GM12878 (cell line): Measurements from ENCODE around the gene RFWD3. TPM values are rescaled to one million over a fixed set of nuclear protein-coding genes. Genes with fewer than 3 reads are reported as not detected.

Experiments used
- ATAC-seq: fragments of 200-7000 bp; cut with Tn5 transposase; 3 replicates; pipeline ENCODE4 v1.9.1; 2020; ENCODE audit warnings: mild to moderate bottlenecking, moderate library complexity
- BruUV-seq: library from RNA; stranded (reverse); fragments of 400-500 nt; replicated peaks from 2 replicates; lab custom pipeline; 2021; lab: Mats Ljungman, UMichigan
- CTCF ChIA-PET: fragments of 300-600 bp; sonication (Branson Sonifier 250); formaldehyde crosslinking; extraction: SDS; loops from one replicate; lab custom pipeline; 2021; ENCODE audit warnings: inconsistent platforms; lab: Yijun Ruan, JAX
- POLR2A ChIA-PET: fragments of 350-600 bp; formaldehyde crosslinking; extraction: SDS; loops from one replicate; lab custom pipeline; 2021; ENCODE audit warnings: inconsistent platforms; lab: Charles Lee
- RAD21 ChIA-PET: fragments of 300-600 bp; sonication (Branson Sonifier 250); formaldehyde crosslinking; loops from one replicate; lab custom pipeline; 2023; ENCODE audit warnings: antibody characterized with exemption; ENCODE audit not compliant: unreplicated experiment; lab: Charles Lee
- SMC1A ChIA-PET: fragments of 300-600 bp; sonication (Branson Sonifier 250); formaldehyde crosslinking; loops from one replicate; lab custom pipeline; 2023; ENCODE audit not compliant: unreplicated experiment, uncharacterized antibody; lab: Charles Lee
- DNase-seq: peaks from one replicate; pipeline ENCODE4 v3.0.0-alpha.2; 2011; ENCODE audit warnings: low read depth, low spot score
- FAIRE-seq: peaks from 3 replicates; lab custom pipeline; 2011; peaks lifted over from hg19 to GRCh38; lab: Jason Lieb, UNC
- H2AFZ ChIP-seq: 2 replicates; pipeline ENCODE4 v1.6.0; 2011; ENCODE audit warnings: low read depth, low read length, control low read depth; ENCODE audit not compliant: control insufficient read depth
- H3K27ac ChIP-seq: 2 replicates; pipeline ENCODE4 v1.5.1; 2011; ENCODE audit warnings: control low read depth; ENCODE audit not compliant: control insufficient read depth, insufficient read depth
- H3K27me3 ChIP-seq, 2 experiments: replicated peaks in 1 of 2; 2 replicates each; pipeline versions ENCODE4 v1.6.0 to v1.6.1; 2011; ENCODE audit warnings: low read length in 1 of 2; ENCODE audit not compliant: control insufficient read depth in 2 of 2, insufficient read depth in 2 of 2
- H3K36me3 ChIP-seq, 2 experiments: 2 replicates each; pipeline ENCODE4 v1.5.1; 2011; ENCODE audit warnings: low read length in 1 of 2; ENCODE audit not compliant: control insufficient read depth in 2 of 2, insufficient read depth in 2 of 2
- H3K4me1 ChIP-seq: 2 replicates; pipeline ENCODE4 v1.6.1; 2011; ENCODE audit warnings: mild to moderate bottlenecking, low read length, moderate library complexity, mixed read lengths; ENCODE audit not compliant: control insufficient read depth, insufficient read depth
- H3K4me2 ChIP-seq: 2 replicates; pipeline ENCODE4 v1.6.0; 2011; ENCODE audit warnings: control low read depth; ENCODE audit not compliant: control insufficient read depth, insufficient read depth
- H3K4me3 ChIP-seq: fragments of 200-600 bp; sonication (generic); 2 replicates; pipeline ENCODE4 v1.5.1; 2016
- H3K79me2 ChIP-seq: 2 replicates; pipeline ENCODE4 v1.6.0; 2011; ENCODE audit warnings: low read length; ENCODE audit not compliant: control insufficient read depth, insufficient read depth
- H3K9ac ChIP-seq: 2 replicates; pipeline ENCODE4 v1.8.0; 2011; ENCODE audit warnings: low read length, control low read depth, mixed read lengths; ENCODE audit not compliant: control insufficient read depth, insufficient read depth
- H3K9me3 ChIP-seq: replicated peaks from 3 replicates; pipeline ENCODE4 v1.5.1; 2011; ENCODE audit warnings: mild to moderate bottlenecking, low read length; ENCODE audit not compliant: control insufficient read depth, insufficient read depth
- H4K20me1 ChIP-seq: 2 replicates; pipeline ENCODE4 v1.6.0; 2011; ENCODE audit not compliant: control insufficient read depth, insufficient read depth
- CBX5 ChIP-seq: sonication (generic); IDR thresholded peaks from 2 replicates; pipeline ENCODE4 v1.6.1; 2016; ENCODE audit warnings: low read depth, moderate library complexity, mild to moderate bottlenecking, inconsistent platforms
- CHD4 ChIP-seq: fragments of 200-600 bp; sonication (generic); IDR thresholded peaks from 2 replicates; pipeline ENCODE4 v1.6.1; 2016; ENCODE audit warnings: mild to moderate bottlenecking
- ESRRA ChIP-seq: IDR thresholded peaks from 2 replicates; pipeline ENCODE4 v1.6.1; 2012; ENCODE audit warnings: mild to moderate bottlenecking, low read length, improper control_type of control experiment
- KDM1A ChIP-seq: fragments of 200-600 bp; sonication (generic); IDR thresholded peaks from 2 replicates; pipeline ENCODE4 v1.6.1; 2016; ENCODE audit warnings: borderline replicate concordance
- SMARCA5 ChIP-seq: fragments of 450-650 bp; IDR thresholded peaks from 2 replicates; pipeline ENCODE4 v1.6.1; 2017; ENCODE audit warnings: mild to moderate bottlenecking
- SUZ12 ChIP-seq: fragments of 200-600 bp; sonication (generic); IDR thresholded peaks from one replicate; pipeline ENCODE4 v1.6.1; 2018; ENCODE audit warnings: antibody characterized with exemption, mild to moderate bottlenecking; ENCODE audit not compliant: unreplicated experiment
- WGBS: methylation state at CpG from one replicate; pipeline ENCODE4 v1.1.6; 2016; ENCODE audit warnings: low lambda C conversion rate; ENCODE audit not compliant: insufficient replicate concordance, insufficient coverage; ENCODE audit errors: missing lambda C conversion rate; 5-methylcytosine and 5-hydroxymethylcytosine counted together
- in situ Hi-C: fragments of 300-500 bp; cut with MboI; formaldehyde crosslinking; loops from 9 replicates; pipeline ENCODE4 v1.14.3; 2018; ENCODE audit warnings: mixed read lengths
- intact Hi-C: fragments of 100-400 bp; cut with micrococcal nuclease; formaldehyde crosslinking; loops from one replicate; pipeline ENCODE4 v1.14.2; 2022; ENCODE audit not compliant: unreplicated experiment
- polyA plus RNA-seq, 11 experiments: library from polyadenylated mRNA; depleted of rRNA in 4 of 11; unstranded in 6 of 11; stranded (reverse) in 5 of 11; fragments of >200 nt; fragmentation: Nextera tagmentation in 4 of 11; fragmentation: Illumina TruSeq in 1 of 11; extraction: Ambion mirVana in 4 of 11; extraction: Trizol in 1 of 11; gene quantifications; 1 replicate in 1 of 11; 2 replicates in 10 of 11; pipeline versions ENCODE4 v1.2.1 to v1.2.3, GENCODE V29; 2011 to 2016; ENCODE audit warnings: inconsistent platforms in 2 of 11, missing spikeins in 2 of 11, low read depth in 1 of 11
- total RNA-seq, 4 experiments: library from RNA; depleted of rRNA in 3 of 4; stranded (reverse); fragments of >200 nt in 3 of 4; fragmentation: Illumina TruSeq in 1 of 4; extraction: Trizol in 1 of 4; gene quantifications; 2 replicates each; pipeline versions ENCODE4 v1.2.1 to v1.2.3, GENCODE V29; 2013 to 2021
- TF ChIP-seq, protein P1 (sequence below), 3 experiments: IDR thresholded peaks in 2 of 3; conservative IDR thresholded peaks in 1 of 3; 2 replicates each; pipeline ENCODE4 v1.5.1; 2011; ENCODE audit warnings: low read depth in 3 of 3, low read length in 3 of 3, mild to moderate bottlenecking in 3 of 3, control low read depth in 2 of 3, moderate library complexity in 2 of 3, inconsistent platforms in 1 of 3, mixed read lengths in 1 of 3; ENCODE audit not compliant: control insufficient read depth in 2 of 3, insufficient read depth in 1 of 3; ENCODE audit errors: extremely low read depth in 1 of 3
- TF ChIP-seq, protein P2 (sequence below): fragments of 150-350 bp; IDR thresholded peaks from 2 replicates; pipeline ENCODE4 v1.6.1; 2014; ENCODE audit warnings: mild to moderate bottlenecking, low read depth, low read length
- TF ChIP-seq, protein P3 (sequence below): fragments of 450-650 bp; IDR thresholded peaks from 2 replicates; pipeline ENCODE4 v1.6.1; 2017; ENCODE audit warnings: mild to moderate bottlenecking, moderate library complexity
- TF ChIP-seq, protein P4 (sequence below): IDR thresholded peaks from 2 replicates; pipeline ENCODE4 v1.6.1; 2012; ENCODE audit warnings: low read depth, low read length, improper control_type of control experiment

Gene RFWD3
- total and polyA plus RNA-seq, 10 of the 15 experiments (the other 5 are each of a cell fraction or from before 2014, with no cell fraction given) = 10.7 to 78.5 (median 51.2) TPM

DNA sequence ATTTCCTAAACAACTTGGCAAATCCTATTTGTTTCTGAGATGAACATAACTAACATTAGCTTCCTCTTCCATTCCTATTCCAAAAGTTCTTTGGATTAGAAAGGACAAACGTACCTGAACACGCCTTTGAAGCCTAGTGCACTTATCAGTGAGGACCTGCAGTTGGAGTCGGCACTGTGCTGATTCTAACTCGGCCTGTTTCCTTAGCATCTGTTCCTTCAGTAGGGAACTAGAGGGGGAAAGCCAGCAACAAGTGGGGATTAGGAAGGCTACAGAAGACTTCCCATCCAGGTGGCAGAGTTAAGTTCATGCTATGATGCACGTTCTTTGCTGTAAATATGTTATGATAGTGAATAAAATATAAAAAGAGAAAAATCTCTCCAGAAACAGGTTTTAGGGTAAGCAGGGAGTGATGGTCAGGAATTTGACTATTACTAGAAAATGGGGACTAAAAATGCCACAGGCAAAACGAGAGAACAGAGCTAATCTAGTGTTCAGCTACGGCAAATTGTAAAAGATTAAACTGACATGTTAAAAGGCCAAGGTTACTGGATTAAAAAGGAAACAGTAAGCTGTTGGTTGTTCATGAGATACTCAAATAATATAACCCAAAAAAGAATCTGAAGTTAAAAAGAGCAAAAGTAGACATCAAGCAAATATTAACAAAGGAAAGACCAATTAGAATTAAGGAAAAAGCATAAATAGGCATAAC lies 28.8 kb downstream of the RFWD3 start:
- ChIA-PET POLR2A (no interaction called here), SMC1A (interaction anchor here (0.7 to 1.4 kb wide), 2 partner anchors 10 to 12 kb away, joined by 3 to 4 read pairs; no protein-coding TSS in a partner anchor), CTCF (interaction anchor here (0.6 to 2.6 kb wide), 4 partner anchors 12 to 217 kb away, joined by 3 to 17 read pairs (median 4); no protein-coding TSS in a partner anchor), RAD21 (interaction anchor here (0.7 to 0.9 kb wide), 2 partner anchors 15 to 32 kb away, joined by 3 to 4 read pairs; partner anchors contain the start of gene GLG1)
- Histone ChIP-seq H3K4me1 (no peaks in the 10 kb centered on the region), H3K27me3 (no peaks in the 10 kb centered on the region), H3K36me3 (peaks cover 3 to 35% of the 10 kb centered on the region in 2 experiments), H2AFZ (no peak overlapping the region), H3K4me2 (no peak overlapping the region), H3K79me2 (no peaks in the 10 kb centered on the region), H4K20me1 (no peaks in the 10 kb centered on the region), H3K27ac (no peak overlapping the region), H3K4me3 (no peak overlapping the region), H3K9me3 (no peaks in the 10 kb centered on the region), H3K9ac (no peak overlapping the region)
- no peak for FAIRE-seq
- WGBS = 91% methylated on average over 7 of the region's 7 CpGs
- intact Hi-C loops = no loop called here
- no peak for DNase-seq
- no TSS peak for BruUV-seq
- TF ChIP-seq, protein P1, sequence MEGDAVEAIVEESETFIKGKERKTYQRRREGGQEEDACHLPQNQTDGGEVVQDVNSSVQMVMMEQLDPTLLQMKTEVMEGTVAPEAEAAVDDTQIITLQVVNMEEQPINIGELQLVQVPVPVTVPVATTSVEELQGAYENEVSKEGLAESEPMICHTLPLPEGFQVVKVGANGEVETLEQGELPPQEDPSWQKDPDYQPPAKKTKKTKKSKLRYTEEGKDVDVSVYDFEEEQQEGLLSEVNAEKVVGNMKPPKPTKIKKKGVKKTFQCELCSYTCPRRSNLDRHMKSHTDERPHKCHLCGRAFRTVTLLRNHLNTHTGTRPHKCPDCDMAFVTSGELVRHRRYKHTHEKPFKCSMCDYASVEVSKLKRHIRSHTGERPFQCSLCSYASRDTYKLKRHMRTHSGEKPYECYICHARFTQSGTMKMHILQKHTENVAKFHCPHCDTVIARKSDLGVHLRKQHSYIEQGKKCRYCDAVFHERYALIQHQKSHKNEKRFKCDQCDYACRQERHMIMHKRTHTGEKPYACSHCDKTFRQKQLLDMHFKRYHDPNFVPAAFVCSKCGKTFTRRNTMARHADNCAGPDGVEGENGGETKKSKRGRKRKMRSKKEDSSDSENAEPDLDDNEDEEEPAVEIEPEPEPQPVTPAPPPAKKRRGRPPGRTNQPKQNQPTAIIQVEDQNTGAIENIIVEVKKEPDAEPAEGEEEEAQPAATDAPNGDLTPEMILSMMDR (IDR thresholded peaks at IDR 0.05 in 2 of 3, conservative IDR thresholded peaks at IDR 0.05 in 1 of 3; ENCODE audit: control insufficient read depth in 2 of 3, extremely low read depth in 1 of 3, insufficient read depth in 1 of 3, low read depth in 3 of 3, low read length in 3 of 3) = no peak
- TF ChIP-seq, protein P2, sequence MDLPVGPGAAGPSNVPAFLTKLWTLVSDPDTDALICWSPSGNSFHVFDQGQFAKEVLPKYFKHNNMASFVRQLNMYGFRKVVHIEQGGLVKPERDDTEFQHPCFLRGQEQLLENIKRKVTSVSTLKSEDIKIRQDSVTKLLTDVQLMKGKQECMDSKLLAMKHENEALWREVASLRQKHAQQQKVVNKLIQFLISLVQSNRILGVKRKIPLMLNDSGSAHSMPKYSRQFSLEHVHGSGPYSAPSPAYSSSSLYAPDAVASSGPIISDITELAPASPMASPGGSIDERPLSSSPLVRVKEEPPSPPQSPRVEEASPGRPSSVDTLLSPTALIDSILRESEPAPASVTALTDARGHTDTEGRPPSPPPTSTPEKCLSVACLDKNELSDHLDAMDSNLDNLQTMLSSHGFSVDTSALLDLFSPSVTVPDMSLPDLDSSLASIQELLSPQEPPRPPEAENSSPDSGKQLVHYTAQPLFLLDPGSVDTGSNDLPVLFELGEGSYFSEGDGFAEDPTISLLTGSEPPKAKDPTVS = no peak
- no peak for TF ChIP-seq CHD4
- TF ChIP-seq KDM1A = no peak
- TF ChIP-seq ESRRA = no peak
- TF ChIP-seq, protein P3, sequence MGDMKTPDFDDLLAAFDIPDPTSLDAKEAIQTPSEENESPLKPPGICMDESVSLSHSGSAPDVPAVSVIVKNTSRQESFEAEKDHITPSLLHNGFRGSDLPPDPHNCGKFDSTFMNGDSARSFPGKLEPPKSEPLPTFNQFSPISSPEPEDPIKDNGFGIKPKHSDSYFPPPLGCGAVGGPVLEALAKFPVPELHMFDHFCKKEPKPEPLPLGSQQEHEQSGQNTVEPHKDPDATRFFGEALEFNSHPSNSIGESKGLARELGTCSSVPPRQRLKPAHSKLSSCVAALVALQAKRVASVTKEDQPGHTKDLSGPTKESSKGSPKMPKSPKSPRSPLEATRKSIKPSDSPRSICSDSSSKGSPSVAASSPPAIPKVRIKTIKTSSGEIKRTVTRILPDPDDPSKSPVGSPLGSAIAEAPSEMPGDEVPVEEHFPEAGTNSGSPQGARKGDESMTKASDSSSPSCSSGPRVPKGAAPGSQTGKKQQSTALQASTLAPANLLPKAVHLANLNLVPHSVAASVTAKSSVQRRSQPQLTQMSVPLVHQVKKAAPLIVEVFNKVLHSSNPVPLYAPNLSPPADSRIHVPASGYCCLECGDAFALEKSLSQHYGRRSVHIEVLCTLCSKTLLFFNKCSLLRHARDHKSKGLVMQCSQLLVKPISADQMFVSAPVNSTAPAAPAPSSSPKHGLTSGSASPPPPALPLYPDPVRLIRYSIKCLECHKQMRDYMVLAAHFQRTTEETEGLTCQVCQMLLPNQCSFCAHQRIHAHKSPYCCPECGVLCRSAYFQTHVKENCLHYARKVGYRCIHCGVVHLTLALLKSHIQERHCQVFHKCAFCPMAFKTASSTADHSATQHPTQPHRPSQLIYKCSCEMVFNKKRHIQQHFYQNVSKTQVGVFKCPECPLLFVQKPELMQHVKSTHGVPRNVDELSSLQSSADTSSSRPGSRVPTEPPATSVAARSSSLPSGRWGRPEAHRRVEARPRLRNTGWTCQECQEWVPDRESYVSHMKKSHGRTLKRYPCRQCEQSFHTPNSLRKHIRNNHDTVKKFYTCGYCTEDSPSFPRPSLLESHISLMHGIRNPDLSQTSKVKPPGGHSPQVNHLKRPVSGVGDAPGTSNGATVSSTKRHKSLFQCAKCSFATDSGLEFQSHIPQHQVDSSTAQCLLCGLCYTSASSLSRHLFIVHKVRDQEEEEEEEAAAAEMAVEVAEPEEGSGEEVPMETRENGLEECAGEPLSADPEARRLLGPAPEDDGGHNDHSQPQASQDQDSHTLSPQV = no peak
- no peak for TF ChIP-seq CBX5
- no peak for TF ChIP-seq SUZ12
- TF ChIP-seq, protein P4, sequence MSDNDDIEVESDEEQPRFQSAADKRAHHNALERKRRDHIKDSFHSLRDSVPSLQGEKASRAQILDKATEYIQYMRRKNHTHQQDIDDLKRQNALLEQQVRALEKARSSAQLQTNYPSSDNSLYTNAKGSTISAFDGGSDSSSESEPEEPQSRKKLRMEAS = no peak
- no peak for TF ChIP-seq SMARCA5
- no peak for ATAC-seq
- in situ Hi-C loops = no loop called here
